GM18526 (cell line): ENCODE data around the gene SLAMF1.

ENCODE experiments used
- POLR2A ChIP-seq: IDR thresholded peaks from 3 replicates; pipeline ENCODE4 v1.6.1; 2011; ENCODE audit not compliant: insufficient read length; ENCODE audit errors: extremely low read depth

SLAMF1 gene

DNA sequence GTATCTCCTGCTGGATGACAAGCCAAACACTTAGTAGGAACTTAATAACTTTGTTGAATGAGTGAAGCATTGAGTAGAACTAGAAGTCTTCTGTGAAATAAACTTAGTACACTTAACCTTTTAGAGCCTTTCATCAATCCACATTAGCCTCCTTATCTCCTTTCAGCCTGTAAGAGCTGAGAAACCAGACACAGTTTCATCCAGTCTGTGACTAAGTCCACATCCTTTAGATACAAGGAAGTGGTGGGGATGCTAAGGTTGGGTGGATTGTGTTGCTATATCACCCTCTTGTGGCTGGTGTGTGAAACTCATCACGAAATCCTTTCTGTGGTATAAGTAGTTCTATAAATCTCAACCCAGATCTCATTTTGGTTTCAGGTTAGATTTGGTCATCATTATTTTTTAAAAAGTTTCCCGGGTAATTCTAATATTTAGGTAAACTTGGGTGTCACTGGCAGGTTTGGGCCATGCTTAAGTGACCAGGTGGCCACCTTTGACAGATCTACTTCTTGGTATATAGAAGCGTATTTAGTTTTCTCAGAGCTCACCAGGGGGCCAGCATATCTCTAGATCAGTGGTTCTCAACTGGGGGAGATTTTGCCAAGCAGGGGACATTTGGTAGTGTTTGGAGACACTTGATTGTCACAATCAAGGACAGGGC is 39.7 kb downstream of the SLAMF1 start:
- TF ChIP-seq POLR2A = no peak

DNA sequence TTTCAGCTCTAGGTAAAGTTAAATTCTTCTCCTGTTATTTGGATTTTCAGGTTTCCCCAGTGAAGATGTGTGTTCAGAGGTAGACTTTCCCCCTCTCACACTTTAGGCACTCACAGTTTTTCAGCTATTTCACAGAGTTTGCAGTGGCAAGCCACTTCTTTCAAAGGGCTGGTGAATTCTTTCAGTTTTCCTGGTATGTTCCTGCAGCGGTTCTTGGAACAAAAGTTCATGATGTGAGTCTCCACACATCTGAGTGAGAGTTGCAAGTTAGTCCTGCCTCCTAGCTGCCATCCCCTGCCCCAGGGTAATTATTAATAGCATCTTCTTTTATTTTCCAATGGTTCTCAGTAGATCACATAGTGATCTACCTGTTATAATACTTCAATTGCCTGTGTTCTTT is 40.2 kb downstream of the SLAMF1 start:
- TF ChIP-seq POLR2A = no peak

DNA sequence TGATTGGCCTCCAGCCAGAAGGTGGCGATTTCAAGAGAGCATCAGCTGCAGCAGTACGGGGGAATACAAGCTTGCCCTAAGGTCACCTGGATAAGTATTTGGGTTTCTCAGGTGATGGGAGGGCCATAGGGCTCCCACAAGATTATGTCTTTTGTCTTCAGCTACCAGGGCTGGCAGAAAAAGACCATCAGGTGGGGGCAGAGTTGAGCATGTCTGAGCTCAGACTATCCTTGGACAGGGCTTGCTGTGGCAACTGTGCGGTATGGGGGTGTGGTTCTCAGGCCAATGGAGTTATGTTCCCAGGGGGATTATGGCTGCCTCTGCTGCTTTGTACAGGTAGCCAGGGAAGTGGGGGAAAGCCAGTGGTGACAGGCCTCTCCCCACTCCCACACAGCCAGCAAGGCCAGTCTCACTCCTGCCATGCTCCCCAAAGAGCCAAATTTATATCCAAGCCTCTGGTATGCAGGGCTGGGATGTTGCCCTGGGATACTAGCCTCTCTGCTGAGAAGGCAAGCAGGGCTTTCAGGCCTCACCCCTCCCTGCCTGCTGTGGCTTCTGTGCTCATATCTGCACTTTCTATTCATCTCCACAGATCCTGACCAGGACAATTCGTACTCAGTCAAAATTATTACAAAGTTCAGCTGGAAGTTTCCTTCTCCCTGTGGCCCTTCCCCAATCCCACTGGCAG is 40.9 kb downstream of the SLAMF1 start:
- no peak for TF ChIP-seq POLR2A

DNA sequence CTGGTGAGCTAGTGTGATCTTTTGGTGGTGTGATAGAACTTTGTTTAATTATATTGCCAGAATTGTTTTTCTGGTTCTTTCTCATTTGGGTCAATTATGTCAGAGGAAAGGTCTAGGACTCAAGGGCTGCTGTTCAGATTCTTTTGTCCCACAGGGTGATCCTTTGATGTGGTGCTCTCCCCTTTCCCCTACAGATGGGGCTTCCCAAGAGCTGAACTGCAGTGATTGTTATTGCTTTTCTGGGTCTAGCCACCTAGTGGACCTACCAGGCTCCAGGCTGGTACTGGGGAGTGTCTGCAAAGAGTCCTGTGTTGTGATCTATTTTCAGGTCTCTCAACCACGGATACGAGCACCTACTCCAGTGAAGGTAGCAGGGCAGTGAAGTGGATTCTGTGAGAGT is 41.6 kb downstream of the SLAMF1 start:
- TF ChIP-seq POLR2A = no peak

DNA sequence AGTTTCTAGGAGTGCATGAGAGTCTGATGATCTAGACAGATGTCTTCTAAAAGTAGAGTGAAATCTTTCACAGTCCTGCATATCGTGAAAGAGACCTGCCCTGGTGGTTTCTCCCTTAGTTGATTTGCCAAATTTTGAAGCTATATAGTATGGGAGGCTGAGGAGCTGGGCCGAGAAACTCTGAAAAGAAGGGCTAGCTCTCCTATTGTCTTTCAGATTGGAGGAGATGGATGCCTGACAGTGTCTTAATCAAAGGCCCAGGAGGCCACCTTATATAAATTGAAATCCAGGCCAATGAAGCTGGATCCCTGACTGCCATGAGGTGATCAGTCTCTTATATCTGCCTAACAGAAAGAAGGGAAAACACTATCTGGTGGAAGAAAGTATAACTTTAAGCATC is 49.1 kb downstream of the SLAMF1 start:
- TF ChIP-seq POLR2A = no peak

DNA sequence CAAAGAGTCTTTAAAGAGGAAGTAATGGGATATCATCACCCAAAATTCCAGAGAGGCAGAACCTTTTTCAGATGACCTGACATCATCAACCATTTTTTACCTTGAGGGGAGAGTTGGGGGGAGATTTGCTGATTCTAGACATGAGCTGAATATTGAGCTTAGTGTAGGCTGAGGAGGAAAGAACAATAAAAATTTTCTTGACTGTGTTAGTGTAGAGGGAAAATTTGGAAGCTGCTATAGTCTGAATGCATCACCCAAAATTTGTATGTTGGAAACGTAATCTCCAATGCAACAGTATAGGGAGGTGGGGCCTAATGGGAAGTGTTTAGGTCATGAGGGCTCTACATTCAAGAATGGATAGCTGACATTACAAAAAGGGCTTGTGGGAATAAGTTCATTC is 49.8 kb downstream of the SLAMF1 start:
- TF ChIP-seq POLR2A = no peak

DNA sequence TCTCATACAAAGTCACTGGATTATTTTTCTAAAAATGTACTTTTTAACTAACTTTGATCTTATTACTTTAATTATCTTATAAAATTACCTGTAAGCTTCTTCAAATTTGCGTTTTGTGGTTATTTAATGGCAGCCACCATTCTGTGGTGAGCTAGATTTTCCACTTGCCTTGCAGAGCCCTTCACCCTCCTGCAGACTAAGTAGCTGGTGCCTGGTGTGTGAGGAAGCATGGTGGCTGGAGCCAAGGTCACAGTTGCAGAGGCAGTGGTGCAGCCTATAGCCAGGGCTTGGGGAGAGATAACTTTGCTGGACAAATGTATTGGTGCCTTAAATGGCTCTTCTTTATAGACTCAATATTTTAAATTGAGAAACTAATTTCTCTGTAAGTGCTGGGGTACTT is 56.4 kb downstream of the SLAMF1 start:
- no peak for TF ChIP-seq POLR2A

DNA sequence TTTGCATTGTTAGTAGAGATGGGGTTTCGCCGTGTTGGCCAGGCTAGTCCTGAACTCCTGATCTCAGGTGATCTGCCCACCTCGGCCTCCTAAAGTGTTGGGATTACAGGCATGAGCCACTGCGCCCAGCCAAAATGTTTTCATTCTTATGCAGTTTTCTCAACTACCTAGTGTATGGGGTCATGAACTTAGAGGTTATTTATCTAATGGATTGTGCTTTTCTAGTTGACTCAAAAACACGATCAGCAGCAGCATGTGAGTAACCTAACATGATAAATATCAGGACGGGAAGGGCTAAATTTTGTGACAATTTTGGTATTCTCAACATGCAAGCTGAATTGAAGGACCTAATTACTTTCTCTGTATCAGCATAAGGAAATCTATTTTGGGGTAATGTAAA is 58.4 kb downstream of the SLAMF1 start:
- no peak for TF ChIP-seq POLR2A

DNA sequence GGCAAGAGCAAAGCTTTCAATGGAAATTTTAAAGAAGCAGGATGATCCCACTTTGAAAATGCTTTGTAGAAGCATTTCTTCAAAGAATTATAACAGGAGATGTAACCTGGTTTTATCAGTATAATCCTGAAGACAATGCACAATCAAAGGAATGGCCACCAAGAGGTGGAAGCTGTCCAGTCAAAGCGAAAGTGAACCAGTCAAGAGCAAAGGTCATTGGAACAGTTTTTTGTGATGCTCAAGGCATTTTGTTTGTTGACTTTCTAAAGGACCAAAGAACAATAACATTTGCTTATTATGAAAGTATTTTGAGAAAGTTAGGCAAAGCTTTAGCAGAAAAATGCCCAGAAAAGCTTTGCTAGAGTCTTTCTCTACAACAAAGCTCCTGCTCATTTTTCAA is 62.1 kb downstream of the SLAMF1 start:
- TF ChIP-seq POLR2A = no peak

DNA sequence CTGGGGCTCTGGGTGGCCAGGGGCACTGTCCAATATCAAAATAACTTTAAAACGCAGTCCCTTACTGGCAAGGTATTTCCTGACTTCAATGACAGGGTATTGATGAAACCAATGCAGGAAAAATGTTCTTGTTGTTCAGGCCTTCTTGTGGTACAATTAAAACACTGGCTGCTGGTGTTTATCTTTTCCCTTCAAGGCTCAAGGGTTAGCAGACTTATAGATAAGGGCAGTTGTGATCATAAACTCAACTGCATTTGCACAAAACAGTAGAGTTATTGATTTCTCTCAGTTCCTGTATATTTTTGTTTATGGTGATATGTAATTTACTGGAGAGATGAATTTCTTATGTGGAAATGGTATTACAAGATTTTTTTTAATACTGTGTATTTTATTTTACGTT is 64.9 kb downstream of the SLAMF1 start:
- TF ChIP-seq POLR2A = no peak

DNA sequence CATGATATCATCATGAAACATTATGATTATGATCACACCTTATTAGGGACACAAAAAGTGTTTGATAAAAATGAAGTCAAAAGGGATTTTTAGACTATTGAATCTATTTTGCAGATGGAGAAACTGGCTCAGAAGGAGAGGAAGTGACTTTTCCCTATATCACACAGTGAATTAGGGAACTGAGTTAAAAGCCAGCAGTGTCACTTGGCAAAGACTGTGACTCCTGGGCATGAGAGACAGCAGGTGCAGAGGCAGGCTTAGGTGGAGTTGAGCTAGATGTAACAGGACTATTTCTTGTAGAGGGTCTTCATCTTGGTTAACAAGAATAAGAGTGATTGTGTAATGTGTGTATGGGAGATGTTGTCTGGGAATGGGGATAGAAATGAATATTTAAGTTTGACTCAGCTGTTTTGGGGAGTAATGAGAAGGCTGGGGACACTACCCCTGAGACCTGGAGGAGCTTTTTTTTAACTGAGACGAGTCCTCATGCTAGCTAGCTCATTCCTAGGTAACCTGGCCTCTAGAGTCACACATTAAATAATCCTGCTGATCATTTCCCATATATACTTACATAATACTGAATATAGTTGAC is 66.5 kb downstream of the SLAMF1 start:
- TF ChIP-seq POLR2A = no peak

DNA sequence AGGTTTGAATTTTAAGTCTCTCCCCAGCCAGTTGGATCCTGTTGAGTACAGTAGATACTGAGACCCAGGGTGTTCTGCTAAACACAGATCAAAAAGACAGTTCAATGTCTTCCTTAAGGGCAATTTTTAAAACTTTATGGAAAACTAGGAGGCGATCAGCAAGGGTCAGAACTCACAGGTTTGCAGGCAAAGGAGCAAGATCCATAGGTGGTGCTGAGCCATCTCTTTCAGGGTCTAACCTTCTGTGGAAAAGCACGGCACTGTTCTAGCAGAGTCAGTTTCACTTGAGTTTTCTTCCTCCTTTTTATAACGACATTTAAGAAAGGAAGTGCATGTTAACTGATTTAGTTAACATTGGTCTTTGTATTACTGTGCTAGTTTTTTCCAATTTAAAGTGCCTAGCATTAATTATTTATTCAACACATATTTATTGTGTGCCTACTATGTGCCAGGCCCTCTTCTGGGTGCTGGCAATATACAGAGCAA is 67.6 kb downstream of the SLAMF1 start, which contains the start of gene CD84:
Gene CD84 (minus strand): TSS at position 281 of the 486 bp plus-strand sequence. CDS start 59 bp downstream, at position 222.
- TF ChIP-seq POLR2A = no peak

DNA sequence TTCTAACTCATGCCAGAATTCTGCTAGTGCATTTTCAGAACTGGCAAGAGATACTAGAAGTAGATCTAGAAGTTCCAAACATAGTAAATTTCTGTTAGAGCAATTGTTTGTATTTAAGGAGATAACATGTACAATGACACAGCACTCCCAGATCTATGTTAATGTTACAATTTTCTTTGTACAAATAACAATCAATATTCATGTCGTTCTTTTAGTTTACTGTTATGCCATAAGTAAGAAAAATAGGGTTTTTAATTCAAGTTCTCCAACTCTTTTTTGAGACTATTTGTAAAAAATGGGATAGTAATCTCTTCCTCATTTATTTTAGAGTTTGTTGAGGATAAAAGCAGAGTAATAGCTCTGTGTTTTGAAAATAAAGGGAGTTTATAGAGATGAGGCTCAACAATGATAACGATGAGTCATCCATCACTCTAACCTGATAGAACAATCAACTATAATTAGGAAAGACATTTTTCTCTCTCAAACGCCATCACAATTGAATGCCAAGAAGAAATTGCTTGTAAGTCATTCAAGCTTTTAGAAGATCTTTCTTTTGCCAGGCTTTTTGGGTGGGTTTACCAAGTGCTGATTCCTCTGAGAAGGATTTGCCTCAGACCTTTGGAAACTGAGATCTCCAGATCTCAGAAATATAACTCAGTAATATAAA is 68.2 kb downstream of the SLAMF1 start:
- no peak for TF ChIP-seq POLR2A

DNA sequence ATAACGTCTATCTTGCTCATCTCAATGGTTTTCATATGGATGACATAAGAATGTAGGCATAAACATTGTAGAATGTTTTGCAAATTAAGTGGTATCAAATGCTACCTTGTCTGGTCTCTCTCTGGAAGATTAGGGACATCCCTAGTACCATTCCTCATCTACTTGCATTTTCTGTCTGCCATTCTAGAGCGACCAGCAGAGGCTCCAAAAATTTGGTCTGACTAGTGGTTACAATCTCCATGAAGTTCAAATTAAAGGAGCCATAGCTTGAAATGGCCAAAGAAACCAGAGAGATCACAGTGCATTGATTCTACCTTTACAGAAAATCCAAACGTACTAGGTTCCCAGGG is 68.7 kb downstream of the SLAMF1 start:
- TF ChIP-seq POLR2A = no peak

DNA sequence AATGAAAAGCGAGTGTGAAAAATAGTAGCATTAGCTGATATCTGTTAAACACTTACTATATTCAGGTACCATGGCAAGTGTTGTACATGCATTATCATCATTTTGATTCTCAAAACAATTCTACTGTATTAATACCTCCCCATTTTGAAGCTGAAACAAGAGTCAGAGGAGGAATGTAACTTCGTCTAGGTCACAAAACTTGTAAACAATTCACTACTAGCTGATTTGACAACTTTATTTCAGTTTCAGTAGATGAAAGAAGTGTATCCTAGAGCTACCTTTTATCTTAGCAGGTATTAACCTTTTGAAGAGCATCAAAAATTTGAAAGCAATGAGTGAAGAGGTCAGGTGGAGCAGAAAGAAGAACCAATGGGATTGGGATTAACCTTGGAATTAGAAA is 69.2 kb downstream of the SLAMF1 start:
- TF ChIP-seq POLR2A = no peak

DNA sequence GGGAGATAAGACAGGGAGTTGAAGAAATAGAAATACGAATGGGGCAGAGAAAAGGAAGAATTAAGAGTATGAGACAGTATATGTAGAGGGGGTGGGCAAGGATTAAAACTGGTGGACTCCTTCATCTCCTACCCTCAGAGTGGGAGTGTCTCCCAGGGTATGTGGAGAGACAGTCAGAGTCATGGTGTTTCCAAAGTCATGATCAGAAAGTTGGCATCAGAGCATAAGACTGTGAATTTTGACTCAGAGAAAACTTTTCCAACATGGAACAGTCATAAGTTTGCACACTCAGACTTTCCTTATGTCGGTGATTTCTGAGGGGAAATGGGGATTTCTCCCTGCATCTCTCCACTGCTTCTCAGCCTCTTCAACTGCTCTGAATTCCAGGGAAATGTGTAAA is 70.0 kb downstream of the SLAMF1 start:
- TF ChIP-seq POLR2A = no peak
